ENCODE data around the gene CDH24. TPM values are rescaled to one million over a fixed set of nuclear protein-coding genes. Genes with fewer than 3 reads are reported as not detected.

CDH24 gene
- total and polyA plus RNA-seq, 9 of the 15 experiments (the other 6 are each of a cell fraction or from before 2014, with no cell fraction given): 0.04 to 16.2 (median 4.9) TPM

Other genes starting within 250 kb of the CDH24 start
Only the 7 nearest of the 21 such genes appear.
- 17.0 and 18.7 TPM in 2 replicates for gene C14orf93, start 47.4 kb downstream of the CDH24 start, total RNA-seq (2014; rRNA removed)
- gene C14orf93, start 47.4 kb downstream of the CDH24 start, total RNA-seq (2014; rRNA removed; fragmentation: Illumina TruSeq; extraction: Trizol): 11.1 and 12.9 TPM in 2 replicates
- gene C14orf93, start 47.4 kb downstream of the CDH24 start, total RNA-seq (2015; rRNA removed; fragmentation: Illumina TruSeq; extraction: Trizol): 11.8 and 14.8 TPM in 2 replicates
- gene C14orf93, start 47.4 kb downstream of the CDH24 start, total RNA-seq (2021): 15.9 and 16.1 TPM in 2 replicates
- gene C14orf93, start 47.4 kb downstream of the CDH24 start, polyA plus RNA-seq (2011; rRNA removed): 20.4 and 23.1 TPM in 2 replicates
- gene C14orf93, start 47.4 kb downstream of the CDH24 start, polyA plus RNA-seq (2014; fragmentation: Illumina TruSeq; extraction: Trizol): 22.0 and 26.3 TPM in 2 replicates
- gene C14orf93, start 47.4 kb downstream of the CDH24 start, polyA plus RNA-seq (2014; fragmentation: Nextera tagmentation; extraction: Ambion mirVana): 1 to 10 TPM; 2.2 to 3.0 TPM
- gene C14orf93, start 47.4 kb downstream of the CDH24 start, polyA plus RNA-seq (2014; rRNA removed): 22.4 and 24.3 TPM in 2 replicates
- 279 and 297 TPM in 2 replicates for gene PSMB5, start 22.6 kb downstream of the CDH24 start, total RNA-seq (2014; rRNA removed)
- gene PSMB5, start 22.6 kb downstream of the CDH24 start, total RNA-seq (2014; rRNA removed; fragmentation: Illumina TruSeq; extraction: Trizol): 204 and 223 TPM in 2 replicates
- gene PSMB5, start 22.6 kb downstream of the CDH24 start, total RNA-seq (2015; rRNA removed; fragmentation: Illumina TruSeq; extraction: Trizol): 210 and 212 TPM in 2 replicates
- gene PSMB5, start 22.6 kb downstream of the CDH24 start, total RNA-seq (2021): 198 and 218 TPM in 2 replicates
- gene PSMB5, start 22.6 kb downstream of the CDH24 start, polyA plus RNA-seq (2011; rRNA removed): 273 and 285 TPM in 2 replicates
- 194 and 201 TPM in 2 replicates for gene PSMB5, start 22.6 kb downstream of the CDH24 start, polyA plus RNA-seq (2014; fragmentation: Illumina TruSeq; extraction: Trizol)
- 1,000 to 10,000 TPM; 1,679 to 1,870 TPM for gene PSMB5, start 22.6 kb downstream of the CDH24 start, polyA plus RNA-seq (2014; fragmentation: Nextera tagmentation; extraction: Ambion mirVana)
- 249 and 269 TPM in 2 replicates for gene PSMB5, start 22.6 kb downstream of the CDH24 start, polyA plus RNA-seq (2014; rRNA removed)
- gene PSMB11, start 15.3 kb downstream of the CDH24 start, total RNA-seq (2014; rRNA removed): not detected in 2 replicates
- not detected in 2 replicates for gene PSMB11, start 15.3 kb downstream of the CDH24 start, total RNA-seq (2014; rRNA removed; fragmentation: Illumina TruSeq; extraction: Trizol)
- not detected in 2 replicates for gene PSMB11, start 15.3 kb downstream of the CDH24 start, total RNA-seq (2015; rRNA removed; fragmentation: Illumina TruSeq; extraction: Trizol)
- gene PSMB11, start 15.3 kb downstream of the CDH24 start, total RNA-seq (2021): not detected in 2 replicates
- not detected in 2 replicates for gene PSMB11, start 15.3 kb downstream of the CDH24 start, polyA plus RNA-seq (2011; rRNA removed)
- gene PSMB11, start 15.3 kb downstream of the CDH24 start, polyA plus RNA-seq (2014; fragmentation: Illumina TruSeq; extraction: Trizol): not detected in 2 replicates
- gene PSMB11, start 15.3 kb downstream of the CDH24 start, polyA plus RNA-seq (2014; fragmentation: Nextera tagmentation; extraction: Ambion mirVana): not detected
- gene PSMB11, start 15.3 kb downstream of the CDH24 start, polyA plus RNA-seq (2014; rRNA removed): not detected in 2 replicates
- gene ACIN1, start 37.6 kb upstream of the CDH24 start, total RNA-seq (2014; rRNA removed): 121 and 145 TPM in 2 replicates
- gene ACIN1, start 37.6 kb upstream of the CDH24 start, total RNA-seq (2014; rRNA removed; fragmentation: Illumina TruSeq; extraction: Trizol): 110 and 123 TPM in 2 replicates
- 141 and 147 TPM in 2 replicates for gene ACIN1, start 37.6 kb upstream of the CDH24 start, total RNA-seq (2015; rRNA removed; fragmentation: Illumina TruSeq; extraction: Trizol)
- 151 and 163 TPM in 2 replicates for gene ACIN1, start 37.6 kb upstream of the CDH24 start, total RNA-seq (2021)
- gene ACIN1, start 37.6 kb upstream of the CDH24 start, polyA plus RNA-seq (2011; rRNA removed): 129 and 157 TPM in 2 replicates
- gene ACIN1, start 37.6 kb upstream of the CDH24 start, polyA plus RNA-seq (2014; fragmentation: Illumina TruSeq; extraction: Trizol): 180 and 196 TPM in 2 replicates
- gene ACIN1, start 37.6 kb upstream of the CDH24 start, polyA plus RNA-seq (2014; fragmentation: Nextera tagmentation; extraction: Ambion mirVana): 1 to 10 TPM; 5.0 TPM
- gene ACIN1, start 37.6 kb upstream of the CDH24 start, polyA plus RNA-seq (2014; rRNA removed): 156 and 184 TPM in 2 replicates
- gene C14orf119, start 38.0 kb upstream of the CDH24 start, total RNA-seq (2014; rRNA removed): 36.7 and 38.1 TPM in 2 replicates
- 61.2 and 68.8 TPM in 2 replicates for gene C14orf119, start 38.0 kb upstream of the CDH24 start, total RNA-seq (2014; rRNA removed; fragmentation: Illumina TruSeq; extraction: Trizol)
- 44.1 and 44.7 TPM in 2 replicates for gene C14orf119, start 38.0 kb upstream of the CDH24 start, total RNA-seq (2015; rRNA removed; fragmentation: Illumina TruSeq; extraction: Trizol)
- 46.0 and 47.6 TPM in 2 replicates for gene C14orf119, start 38.0 kb upstream of the CDH24 start, total RNA-seq (2021)
- gene C14orf119, start 38.0 kb upstream of the CDH24 start, polyA plus RNA-seq (2011; rRNA removed): 82.0 and 84.8 TPM in 2 replicates
- gene C14orf119, start 38.0 kb upstream of the CDH24 start, polyA plus RNA-seq (2014; fragmentation: Illumina TruSeq; extraction: Trizol): 37.9 and 39.3 TPM in 2 replicates
- 100 to 1,000 TPM; 249 to 251 TPM for gene C14orf119, start 38.0 kb upstream of the CDH24 start, polyA plus RNA-seq (2014; fragmentation: Nextera tagmentation; extraction: Ambion mirVana)
- gene C14orf119, start 38.0 kb upstream of the CDH24 start, polyA plus RNA-seq (2014; rRNA removed): 48.5 and 51.8 TPM in 2 replicates
- gene CIROP, start 47.5 kb upstream of the CDH24 start, total RNA-seq (2014; rRNA removed): not detected in 2 replicates
- not detected in 2 replicates for gene CIROP, start 47.5 kb upstream of the CDH24 start, total RNA-seq (2014; rRNA removed; fragmentation: Illumina TruSeq; extraction: Trizol)
- not detected in 2 replicates for gene CIROP, start 47.5 kb upstream of the CDH24 start, total RNA-seq (2015; rRNA removed; fragmentation: Illumina TruSeq; extraction: Trizol)
- gene CIROP, start 47.5 kb upstream of the CDH24 start, total RNA-seq (2021): not detected in 2 replicates
- gene CIROP, start 47.5 kb upstream of the CDH24 start, polyA plus RNA-seq (2011; rRNA removed): not detected in 2 replicates
- not detected in 2 replicates for gene CIROP, start 47.5 kb upstream of the CDH24 start, polyA plus RNA-seq (2014; fragmentation: Illumina TruSeq; extraction: Trizol)
- gene CIROP, start 47.5 kb upstream of the CDH24 start, polyA plus RNA-seq (2014; fragmentation: Nextera tagmentation; extraction: Ambion mirVana): not detected
- not detected in 2 replicates for gene CIROP, start 47.5 kb upstream of the CDH24 start, polyA plus RNA-seq (2014; rRNA removed)
- gene CEBPE, start 61.7 kb upstream of the CDH24 start, total RNA-seq (2014; rRNA removed): 0.09 TPM in 1 of 2 replicates, not detected in the other
- not detected in 2 replicates for gene CEBPE, start 61.7 kb upstream of the CDH24 start, total RNA-seq (2014; rRNA removed; fragmentation: Illumina TruSeq; extraction: Trizol)
- not detected in 2 replicates for gene CEBPE, start 61.7 kb upstream of the CDH24 start, total RNA-seq (2015; rRNA removed; fragmentation: Illumina TruSeq; extraction: Trizol)
- 0.13 and 0.16 TPM in 2 replicates for gene CEBPE, start 61.7 kb upstream of the CDH24 start, total RNA-seq (2021)
- gene CEBPE, start 61.7 kb upstream of the CDH24 start, polyA plus RNA-seq (2011; rRNA removed): 0.09 TPM in 1 of 2 replicates, not detected in the other
- gene CEBPE, start 61.7 kb upstream of the CDH24 start, polyA plus RNA-seq (2014; fragmentation: Illumina TruSeq; extraction: Trizol): not detected in 2 replicates
- not detected for gene CEBPE, start 61.7 kb upstream of the CDH24 start, polyA plus RNA-seq (2014; fragmentation: Nextera tagmentation; extraction: Ambion mirVana)
- 0.12 and 0.15 TPM in 2 replicates for gene CEBPE, start 61.7 kb upstream of the CDH24 start, polyA plus RNA-seq (2014; rRNA removed)